HG02852 (cell line): ENCODE data around the gene PGGT1B.
A peak's percentile ranks its signal among the peaks of the same experiment; 100 is the strongest.

ENCODE experiments used
- ATAC-seq: cut with Tn5 transposase; IDR thresholded peaks from one replicate; pipeline ENCODE4 v1.9.1; 2021; ENCODE audit warnings: mild to moderate bottlenecking, moderate library complexity; ENCODE audit not compliant: unreplicated experiment

Gene PGGT1B

GRCh38 chr5:115262321-115263077 is at the start of gene PGGT1B:
Gene PGGT1B (minus strand): TSS chr5:115262877. CDS start chr5:115262851, 26 bp downstream.
- peak; percentile 91 for ATAC-seq

- no peak for ATAC-seq
Observed at GRCh38 chr5:115309751-115310370, 47.2 kb upstream of the PGGT1B start.

GRCh38 chr5:115308815-115309214 is 46.1 kb upstream of the PGGT1B start:
- ATAC-seq: no peak

DNA sequence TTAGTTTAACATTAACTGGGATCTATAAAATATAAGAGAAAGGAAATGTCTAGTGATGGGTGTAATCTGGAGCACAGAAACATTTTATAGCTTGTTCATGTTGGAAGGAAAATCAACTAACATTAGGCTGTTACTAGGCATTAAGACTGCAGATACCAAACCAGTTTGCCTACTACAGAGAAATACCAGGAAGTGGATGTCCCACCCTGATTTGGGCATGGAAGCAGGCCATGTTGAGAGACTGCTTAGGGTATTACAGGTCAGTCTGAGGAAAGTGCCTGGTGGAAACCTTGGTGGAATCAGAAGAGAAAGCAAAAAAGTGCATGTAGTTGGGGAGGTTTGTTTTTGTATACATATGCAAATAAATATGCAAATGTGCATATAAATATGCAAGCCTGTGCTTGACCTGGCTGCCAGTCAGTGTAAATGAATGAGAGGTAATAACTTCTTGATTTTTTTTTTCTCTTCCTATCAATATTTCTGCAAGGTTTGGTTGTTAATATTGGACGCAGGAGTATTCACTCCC is 43.4 kb upstream of the PGGT1B start:
- no peak for ATAC-seq

DNA sequence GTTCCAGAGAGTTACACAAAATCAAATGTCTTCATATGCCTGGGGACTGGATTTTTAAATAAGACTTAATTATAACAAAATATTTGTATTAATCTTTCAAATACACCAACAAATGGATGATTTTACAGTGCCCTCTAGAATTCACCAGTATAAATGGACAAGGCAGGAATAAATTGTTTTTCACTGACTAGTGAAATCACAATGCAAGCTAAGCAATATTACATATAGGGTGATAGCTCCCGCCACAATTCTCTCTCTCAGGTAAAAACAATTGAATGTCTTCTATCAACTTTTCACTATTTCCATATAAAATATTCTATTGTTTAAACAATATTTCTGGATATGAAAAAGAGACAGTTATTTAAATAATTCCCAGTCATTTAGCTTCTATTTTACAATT is 41.8 kb upstream of the PGGT1B start:
- ATAC-seq: no peak

DNA sequence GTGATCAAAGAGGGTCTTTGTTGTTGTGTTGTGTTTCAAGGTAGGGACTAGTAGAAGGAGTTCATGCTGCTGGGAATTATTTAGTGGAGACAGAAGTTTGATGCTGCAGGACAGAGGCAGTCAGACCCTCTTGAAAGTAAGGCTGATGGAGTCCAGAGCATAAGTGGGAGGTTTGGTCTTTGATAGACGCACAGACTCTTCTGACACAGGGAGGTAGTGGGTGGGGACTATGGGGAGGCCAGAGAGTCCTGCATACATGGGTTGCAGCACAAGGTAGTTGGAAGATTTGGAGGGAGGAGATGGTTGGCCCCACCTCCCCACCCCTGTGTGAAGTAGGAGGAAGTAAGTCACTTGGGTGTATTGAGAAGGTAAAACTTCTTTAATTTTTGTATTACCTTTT is 36.1 kb upstream of the PGGT1B start:
- no peak for ATAC-seq

DNA sequence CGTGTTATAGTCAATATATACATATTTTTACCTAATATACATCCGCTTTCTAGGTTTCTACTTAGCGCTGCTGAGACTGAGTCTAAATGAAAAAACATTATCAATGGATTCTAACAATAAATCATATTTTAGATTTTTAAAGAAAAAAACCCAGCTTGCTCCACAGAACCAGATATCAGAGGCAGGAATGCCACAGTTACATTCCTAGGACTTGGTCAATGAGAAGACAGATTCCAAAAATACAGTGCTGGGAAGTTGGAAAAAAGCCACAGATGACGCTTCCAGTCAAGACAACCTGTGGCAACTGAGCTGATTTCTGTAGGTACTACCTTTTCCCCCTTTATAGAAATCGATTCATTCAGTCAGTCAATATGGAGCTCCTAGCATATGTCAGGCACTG is 34.4 kb upstream of the PGGT1B start:
- no peak for ATAC-seq

DNA sequence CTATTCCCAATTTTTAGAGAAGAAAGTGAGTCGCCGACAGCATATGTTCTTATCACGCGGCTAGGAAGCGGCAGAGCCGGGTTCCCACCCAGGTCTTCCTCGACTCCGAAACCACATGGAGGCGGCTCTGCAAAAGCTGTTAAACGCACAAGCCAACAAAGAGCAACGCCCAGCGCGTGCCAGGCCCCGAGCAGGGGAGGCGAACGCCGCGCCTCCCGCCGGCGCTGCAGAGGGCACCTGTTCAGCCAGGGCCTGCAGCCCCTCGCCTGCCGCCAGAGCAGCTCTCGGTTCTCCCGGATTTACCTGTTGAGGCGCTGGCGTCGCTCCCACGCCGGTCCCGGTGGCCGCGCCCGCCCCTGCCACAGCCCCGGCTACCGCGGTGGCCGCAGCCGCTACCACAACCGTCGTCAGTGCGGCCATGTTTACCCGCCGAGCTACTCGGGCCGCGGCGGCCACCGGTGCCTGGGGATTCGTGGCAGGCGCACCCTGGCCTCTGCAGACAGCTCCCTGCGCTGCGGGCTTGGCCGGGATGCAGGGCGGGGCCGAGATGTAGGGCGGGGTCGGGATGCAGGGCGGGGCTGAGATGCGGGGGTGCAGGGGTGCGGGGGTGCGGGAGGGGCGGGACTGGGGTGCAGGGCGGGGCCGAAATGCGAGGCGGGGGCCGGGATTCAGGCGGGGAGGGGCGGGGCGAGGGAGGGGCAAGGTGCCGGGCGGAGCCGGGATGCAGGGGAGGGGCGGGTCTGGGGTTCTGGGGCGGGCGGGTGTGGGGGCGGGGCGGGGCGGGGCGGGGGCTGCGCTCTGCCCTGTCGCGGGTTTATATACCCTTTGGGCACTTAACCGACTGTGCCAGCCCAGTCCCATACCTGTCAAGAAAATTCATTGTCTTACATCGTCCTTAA is 33.7 kb upstream of the PGGT1B start, which contains the start of gene CCDC112:
CCDC112 (minus strand) TSS at position 531 of the 899 bp plus-strand sequence; CDS start at position 420, 111 bp downstream.
- peak; percentile 85 for ATAC-seq

GRCh38 chr5:115295777-115296123 is 33.1 kb upstream of the PGGT1B start:
- ATAC-seq: no peak

DNA sequence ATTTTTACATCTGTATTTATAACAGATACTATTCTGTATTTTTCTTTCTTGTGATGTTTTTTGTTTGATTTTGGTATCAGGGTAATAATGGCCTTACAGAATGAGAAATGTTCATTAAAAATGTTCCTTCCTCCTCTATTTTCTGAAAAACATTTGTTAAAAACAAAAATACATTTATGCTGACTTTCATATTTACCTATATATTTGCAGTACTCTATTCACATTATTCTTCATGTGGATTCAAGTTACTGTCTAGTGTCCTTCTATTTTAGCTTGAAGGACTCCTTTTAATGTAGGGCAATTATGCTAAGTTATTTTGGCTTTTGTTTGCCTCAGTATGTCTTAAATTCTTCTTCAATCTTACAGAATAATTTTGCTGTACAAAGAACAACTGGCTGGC is 28.7 kb upstream of the PGGT1B start:
- ATAC-seq: no peak

DNA sequence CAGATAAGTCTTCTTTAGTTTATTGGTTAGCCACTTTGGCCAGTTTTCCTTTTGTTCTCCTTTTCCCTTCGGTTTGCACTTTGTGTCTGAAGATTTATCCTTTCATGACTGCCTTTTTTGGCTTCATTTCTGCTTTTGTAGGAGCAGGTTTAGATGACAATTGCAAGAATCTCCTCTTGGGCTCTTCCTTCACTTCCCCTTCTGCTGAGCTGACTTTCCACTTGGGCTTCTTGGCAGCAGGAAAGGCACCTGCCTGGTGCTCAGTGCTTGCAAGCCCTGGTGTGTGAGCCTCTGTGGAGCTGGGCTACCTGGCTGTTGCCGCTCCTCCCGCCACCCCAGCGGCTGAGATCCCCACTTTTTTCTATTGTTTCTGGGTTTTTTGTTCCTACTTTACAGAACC is 26.4 kb upstream of the PGGT1B start:
- ATAC-seq: no peak

DNA sequence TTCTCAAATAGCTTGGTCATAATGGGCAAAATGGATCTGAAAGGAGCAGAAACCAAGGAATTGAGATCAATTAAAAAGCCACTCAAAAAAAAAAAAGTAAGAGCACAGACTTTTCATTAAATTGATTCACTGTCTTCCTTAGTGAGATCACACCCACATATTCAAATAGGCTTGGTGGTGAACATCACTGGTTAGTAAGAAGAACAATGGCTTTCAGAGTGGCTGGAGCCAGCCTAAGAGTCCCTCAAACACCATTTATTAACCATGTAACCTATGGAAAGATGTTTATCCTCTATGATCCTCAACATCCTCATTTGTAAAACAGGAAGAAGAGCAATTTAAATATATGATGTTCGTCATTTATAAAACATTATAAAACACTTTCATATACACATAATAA is 21.3 kb upstream of the PGGT1B start:
- no peak for ATAC-seq

- no peak for ATAC-seq
Observed at GRCh38 chr5:115282131-115282530, 19.5 kb upstream of the PGGT1B start.

DNA sequence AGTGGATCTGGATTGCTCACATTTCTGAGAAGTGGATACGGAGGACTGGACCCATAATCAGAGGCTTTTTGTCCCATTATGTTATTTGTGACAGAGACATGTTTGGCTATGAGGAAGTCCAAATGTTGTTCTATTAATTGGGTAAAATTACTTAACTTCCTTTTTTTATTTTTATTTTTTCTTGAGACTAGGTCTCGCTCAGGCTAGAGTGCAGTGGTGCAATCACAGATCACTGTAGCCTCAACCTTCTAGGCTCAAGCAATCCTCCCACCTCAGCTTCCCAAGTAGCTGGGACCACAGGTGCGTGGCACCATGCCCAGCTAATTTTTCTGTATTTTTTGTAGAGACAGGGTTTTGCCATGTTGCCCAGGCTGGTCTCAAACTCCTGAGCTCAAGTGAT is 11.9 kb upstream of the PGGT1B start:
- ATAC-seq: no peak

DNA sequence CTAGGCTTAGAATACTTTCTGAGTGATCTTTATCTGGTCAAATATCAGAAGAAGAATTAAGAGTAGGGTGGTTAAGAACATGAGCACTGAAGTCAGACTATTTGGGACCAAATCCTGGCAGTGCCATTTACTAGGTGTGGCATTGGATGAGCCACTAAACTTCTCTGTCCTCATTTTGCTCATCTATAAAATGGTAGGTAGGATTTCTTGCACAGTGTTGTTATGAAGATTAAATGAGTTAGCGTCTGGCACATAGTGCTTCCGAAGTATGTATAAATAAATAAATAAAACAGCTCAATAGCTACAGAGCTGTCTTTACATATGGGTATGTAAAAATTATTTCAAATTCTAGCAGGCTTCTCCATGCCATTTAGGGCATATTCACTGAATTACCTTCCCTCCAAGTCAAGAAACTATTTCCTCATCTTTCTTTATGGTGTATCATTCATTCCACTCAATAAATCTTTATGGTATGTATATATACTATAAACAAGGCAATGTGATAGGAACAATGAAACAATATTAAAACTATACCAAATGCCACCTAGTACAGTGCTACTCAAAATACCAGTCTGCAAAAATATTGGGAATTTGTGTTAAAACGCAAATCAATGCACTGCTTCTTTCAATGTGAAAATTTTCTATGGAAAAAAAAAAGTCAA is 9.8 kb upstream of the PGGT1B start:
- no peak for ATAC-seq

DNA sequence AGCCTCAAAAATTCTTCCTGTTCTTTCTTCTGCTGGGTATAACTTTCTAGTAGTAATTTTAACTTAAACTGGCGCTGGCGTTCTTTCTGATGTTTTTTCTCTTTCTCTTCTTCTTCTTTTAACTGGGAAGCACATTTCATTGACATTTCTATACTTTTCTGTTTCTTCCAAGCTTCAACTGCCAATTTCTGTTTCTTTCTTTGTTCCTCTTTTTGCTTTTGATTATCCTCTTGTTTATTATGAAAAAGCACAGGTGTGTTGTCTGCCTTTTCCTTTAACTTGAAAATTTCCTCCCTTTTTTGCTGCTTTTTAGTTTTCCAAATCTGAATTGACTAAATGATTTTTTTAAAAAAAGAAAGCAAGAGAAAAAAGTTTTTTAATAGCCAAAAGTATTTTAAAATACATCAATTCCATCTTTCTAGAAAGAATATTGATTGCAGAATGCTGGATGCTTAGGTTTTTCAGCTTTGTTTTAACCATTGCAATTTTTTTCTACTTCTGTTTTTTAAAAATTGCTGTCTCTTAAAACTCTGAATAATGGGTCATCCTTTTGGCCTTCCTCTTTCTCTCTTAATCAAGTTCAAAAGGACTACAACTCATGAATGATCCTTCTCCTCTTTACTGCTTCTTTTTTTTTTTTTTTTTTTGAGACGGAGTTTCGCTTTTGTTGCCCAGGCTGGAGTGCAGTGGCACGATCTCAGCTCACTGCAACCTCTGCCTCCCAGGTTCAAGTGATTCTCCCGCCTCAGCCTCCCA is 8.8 kb upstream of the PGGT1B start:
- no peak for ATAC-seq

DNA sequence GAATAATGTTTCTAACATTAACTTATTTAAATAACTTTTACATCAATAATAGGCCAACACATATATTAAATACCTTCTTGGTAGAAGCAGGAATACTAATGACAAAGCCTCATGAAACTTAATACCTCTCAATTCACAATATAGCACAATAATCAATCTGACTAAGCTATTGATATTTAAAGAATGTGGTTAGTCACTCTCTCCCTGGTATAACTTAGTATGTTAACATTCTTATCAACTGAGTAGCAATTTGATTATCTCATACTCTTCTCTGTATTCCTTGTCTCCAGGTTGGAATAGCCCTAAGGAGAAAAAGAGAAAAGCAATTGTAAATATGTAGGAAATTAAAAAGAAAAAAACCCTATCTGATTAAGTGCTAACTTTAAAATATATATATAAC is 4.9 kb upstream of the PGGT1B start:
- ATAC-seq: no peak

DNA sequence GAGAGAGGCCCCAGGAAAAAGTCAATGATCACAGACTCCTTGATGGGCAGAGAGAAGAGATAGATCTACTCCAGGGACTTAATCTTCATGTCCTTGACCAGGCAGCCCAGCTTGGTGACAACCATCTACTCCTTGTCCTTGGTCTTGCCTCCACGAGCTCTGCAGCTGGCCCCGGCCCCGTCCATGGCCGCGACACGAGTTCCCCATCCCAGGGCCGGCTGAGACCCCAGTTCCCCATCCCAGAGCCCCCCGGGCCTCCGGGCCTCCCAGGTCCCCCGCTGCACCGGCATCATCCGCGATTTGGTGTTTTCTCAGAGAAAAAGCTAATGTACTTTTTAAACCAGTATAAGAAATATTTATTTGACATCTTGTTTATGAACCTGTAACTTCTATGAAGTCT is 2.5 kb upstream of the PGGT1B start:
- no peak for ATAC-seq

DNA sequence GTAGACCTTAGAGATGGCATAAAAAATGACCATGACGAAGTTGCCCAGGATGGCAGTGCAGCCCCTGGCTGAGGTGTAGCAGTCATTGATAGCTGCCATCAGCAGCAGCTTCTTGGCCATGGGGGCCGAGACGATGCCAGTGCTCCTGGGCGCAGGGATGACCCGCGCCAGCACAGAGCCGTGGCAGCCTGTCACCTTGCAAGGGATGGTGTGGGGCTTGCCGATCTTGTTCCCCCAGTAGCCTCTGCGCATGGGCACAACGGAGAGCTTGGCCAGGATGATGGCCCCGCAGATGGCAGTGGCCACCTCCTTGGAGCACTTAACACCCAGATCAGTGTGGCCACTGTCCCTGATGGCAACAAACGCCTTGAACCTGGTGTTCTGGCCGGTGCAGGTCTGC is 2.1 kb upstream of the PGGT1B start:
- ATAC-seq: no peak

- no peak for ATAC-seq
Observed at GRCh38 chr5:115263078-115263380, 352 bp upstream of the PGGT1B start.

DNA sequence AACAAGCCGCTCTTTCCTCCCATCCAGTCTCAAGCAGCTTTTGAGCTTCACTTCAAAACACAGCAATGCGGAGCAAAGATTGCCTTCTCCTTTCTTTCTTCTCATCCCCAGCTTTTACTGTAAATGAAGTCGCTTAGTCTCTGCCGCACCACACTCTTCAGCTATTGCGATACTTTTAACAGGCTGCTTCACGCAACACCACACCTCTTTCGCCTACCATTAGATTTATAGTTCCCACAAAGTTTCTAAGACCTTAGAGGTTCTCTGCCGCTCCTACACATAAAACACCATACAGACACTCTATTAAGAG is 711 bp downstream of the PGGT1B start:
- peak; percentile 46 for ATAC-seq
